ENCODE measurements around the gene DGKH. TPM values are rescaled to one million over a fixed set of nuclear protein-coding genes. Genes with fewer than 3 reads are reported as not detected.

Gene DGKH
- total and polyA plus RNA-seq, 2 donors (not counting 1 experiment from before 2014, with no cell fraction given), result 0.06 to 0.67 TPM

GRCh38 chr13:42107421-42107820, 59.0 kb downstream of the DGKH start:
- no peak for ATAC-seq (ENCODE audit: low read depth)
- intact Hi-C loops (cut with micrococcal nuclease), result no loop called here
- WGBS (ENCODE audit: insufficient coverage), result 96% methylated on average over 5 of the region's 5 CpGs
- H3K9me3 ChIP-seq (ENCODE audit: control extremely low read depth in 1 of 3, control insufficient read depth in 2 of 3, insufficient read depth in 1 of 3, low read length in 2 of 3), result peaks cover 0 to 2% (median 0%) of the 10 kb centered on the region in 3 donors
- Mint-ChIP-seq H3K27me3 (peaks cover 8% of the 10 kb centered on the region), H3K4me3 (no peak overlapping the region), H3K27ac (no peak overlapping the region), H3K9me3 (ENCODE audit: insufficient read depth) (no peaks in the 10 kb centered on the region), H3K4me1 (no peaks in the 10 kb centered on the region)
- H3K27ac ChIP-seq (ENCODE audit: low read length in 2 of 2), result no peak overlapping the region
- TF ChIP-seq CTCF (IDR thresholded peaks at IDR 0.05) (no peak), EZH2 (IDR thresholded peaks at IDR 0.05; ENCODE audit: borderline replicate concordance, insufficient read depth, low read depth, low read length, poor library complexity, severe bottlenecking) (no peak)
- H4K20me1 ChIP-seq (ENCODE audit: control insufficient read depth, insufficient read depth, low read length, poor library complexity, severe bottlenecking), result no peaks in the 10 kb centered on the region
- ChIA-PET POLR2A (no interaction called here), CTCF (interaction anchor here (11.4 kb wide), 1 partner anchor 440 kb away, joined by 156 read pairs; no protein-coding TSS in a partner anchor)
- H3K4me1 ChIP-seq (ENCODE audit: control insufficient read depth in 2 of 2, insufficient read depth in 2 of 2, low read length in 2 of 2), result no peaks in the 10 kb centered on the region
- no peak overlapping the region for H3K4me3 ChIP-seq (ENCODE audit: control extremely low read depth in 1 of 5, extremely low read depth in 1 of 5, insufficient read depth in 1 of 5, low read depth in 2 of 5, low read length in 4 of 5)
- H3K9ac ChIP-seq (ENCODE audit: low read length), result no peak overlapping the region
- no peak overlapping the region for H3K4me2 ChIP-seq (replicated peaks; ENCODE audit: low read depth, low read length, poor library complexity, severe bottlenecking)
- no peak overlapping the region for H2AFZ ChIP-seq (ENCODE audit: insufficient read depth, low read depth, low read length, poor library complexity, severe bottlenecking)
- DNase-seq, result no peak
- H3K27me3 ChIP-seq (replicated peaks in 1 of 4; ENCODE audit: control extremely low read depth in 1 of 4, control insufficient read depth in 3 of 4, insufficient read depth in 4 of 4, low read length in 3 of 4), result peaks cover 0 to 3% (median 0%) of the 10 kb centered on the region in 4 experiments
- no peaks in the 10 kb centered on the region for H3K36me3 ChIP-seq (replicated peaks in 1 of 2; ENCODE audit: control extremely low read depth in 1 of 2, control insufficient read depth in 1 of 2, extremely low read depth in 1 of 2, insufficient read depth in 2 of 2, low read length in 1 of 2)
- H3K79me2 ChIP-seq (ENCODE audit: control insufficient read depth, insufficient read depth, low read length), result no peaks in the 10 kb centered on the region

GRCh38 chr13:42108217-42108616, 59.8 kb downstream of the DGKH start:
- ATAC-seq (ENCODE audit: low read depth) (no peak), DNase-seq (no peak)
- peaks cover 0 to 3% (median 0%) of the 10 kb centered on the region in 4 experiments for H3K27me3 ChIP-seq (replicated peaks in 1 of 4; ENCODE audit: control extremely low read depth in 1 of 4, control insufficient read depth in 3 of 4, insufficient read depth in 4 of 4, low read length in 3 of 4)
- H3K4me2 ChIP-seq (replicated peaks; ENCODE audit: low read depth, low read length, poor library complexity, severe bottlenecking), result no peak overlapping the region
- no peak overlapping the region for H3K4me3 Mint-ChIP-seq
- 91% methylated on average over 3 of the region's 4 CpGs for WGBS (ENCODE audit: insufficient coverage)
- H3K4me1 ChIP-seq (ENCODE audit: control insufficient read depth in 2 of 2, insufficient read depth in 2 of 2, low read length in 2 of 2), result no peaks in the 10 kb centered on the region
- no peaks in the 10 kb centered on the region for H4K20me1 ChIP-seq (ENCODE audit: control insufficient read depth, insufficient read depth, low read length, poor library complexity, severe bottlenecking)
- H3K4me3 ChIP-seq (ENCODE audit: control extremely low read depth in 1 of 5, extremely low read depth in 1 of 5, insufficient read depth in 1 of 5, low read depth in 2 of 5, low read length in 4 of 5), result no peak overlapping the region
- TF ChIP-seq EZH2 (IDR thresholded peaks at IDR 0.05; ENCODE audit: borderline replicate concordance, insufficient read depth, low read depth, low read length, poor library complexity, severe bottlenecking), result no peak
- no peak for TF ChIP-seq CTCF (IDR thresholded peaks at IDR 0.05)
- peaks cover 0 to 2% (median 0%) of the 10 kb centered on the region in 3 donors for H3K9me3 ChIP-seq (ENCODE audit: control extremely low read depth in 1 of 3, control insufficient read depth in 2 of 3, insufficient read depth in 1 of 3, low read length in 2 of 3)
- H3K27ac Mint-ChIP-seq, result no peak overlapping the region
- H3K9ac ChIP-seq (ENCODE audit: low read length), result no peak overlapping the region
- H2AFZ ChIP-seq (ENCODE audit: insufficient read depth, low read depth, low read length, poor library complexity, severe bottlenecking), result no peak overlapping the region
- no peaks in the 10 kb centered on the region for H3K79me2 ChIP-seq (ENCODE audit: control insufficient read depth, insufficient read depth, low read length)
- no peaks in the 10 kb centered on the region for H3K9me3 Mint-ChIP-seq (ENCODE audit: insufficient read depth)
- no peaks in the 10 kb centered on the region for H3K4me1 Mint-ChIP-seq
- intact Hi-C loops (cut with micrococcal nuclease), result no loop called here
- POLR2A ChIA-PET, result no interaction called here
- no peaks in the 10 kb centered on the region for H3K36me3 ChIP-seq (replicated peaks in 1 of 2; ENCODE audit: control extremely low read depth in 1 of 2, control insufficient read depth in 1 of 2, extremely low read depth in 1 of 2, insufficient read depth in 2 of 2, low read length in 1 of 2)
- CTCF ChIA-PET, result interaction anchor here (1.0 to 11.4 kb wide), 4 partner anchors 201 to 440 kb away, joined by 3 to 156 read pairs (median 8); no protein-coding TSS in a partner anchor
- H3K27ac ChIP-seq (ENCODE audit: low read length in 2 of 2), result no peak overlapping the region
- peaks cover 8% of the 10 kb centered on the region for H3K27me3 Mint-ChIP-seq

Measured in B cell (primary cell).